GM19328 (cell line): ENCODE measurements around the gene RBMS2.
"Not testable (repeated sequence)": the region's sequence is repeated elsewhere in the genome, so short reads cannot be mapped to it uniquely, and the experiment has no call there.

Source experiments
- ATAC-seq: cut with Tn5 transposase; IDR thresholded peaks from one replicate; pipeline ENCODE4 v1.9.1; 2021; ENCODE audit warnings: mild to moderate bottlenecking, moderate library complexity; ENCODE audit not compliant: unreplicated experiment

RBMS2 gene

DNA sequence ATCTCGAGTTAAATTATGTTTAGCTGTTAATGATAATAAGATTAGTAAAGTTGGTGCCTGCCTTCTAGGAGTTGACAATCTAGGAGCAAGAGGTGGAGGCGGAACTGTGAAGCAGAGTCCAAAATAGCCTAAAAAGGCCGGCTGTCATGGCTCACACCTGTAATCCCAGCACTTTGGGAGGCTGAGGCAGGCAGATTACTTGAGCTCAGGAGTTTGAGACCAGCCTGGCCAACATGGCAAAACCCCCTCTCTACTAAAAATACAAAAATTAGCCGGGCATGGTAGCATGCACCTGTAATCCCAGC is 7.7 kb upstream of the RBMS2 start:
- ATAC-seq = not testable (repeated sequence)

DNA sequence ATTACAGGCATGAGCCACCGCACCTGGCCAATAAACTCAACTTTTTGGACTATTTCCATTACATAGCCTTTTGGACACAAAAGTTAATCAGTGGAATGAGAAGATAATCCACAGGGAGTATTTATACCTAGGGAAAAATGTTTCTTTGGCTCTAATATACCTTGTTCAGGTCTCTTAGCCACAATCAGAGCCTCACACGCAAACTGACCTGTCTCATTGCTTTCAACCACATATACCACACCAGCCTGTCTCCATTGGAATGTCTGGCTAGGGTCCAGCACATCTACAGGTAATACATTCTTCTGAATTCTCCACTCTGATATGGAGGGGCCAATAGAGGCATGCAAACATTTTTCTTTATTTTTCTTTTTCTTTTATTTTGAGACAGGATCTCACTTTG is 3.8 kb upstream of the RBMS2 start:
- ATAC-seq = no peak

DNA sequence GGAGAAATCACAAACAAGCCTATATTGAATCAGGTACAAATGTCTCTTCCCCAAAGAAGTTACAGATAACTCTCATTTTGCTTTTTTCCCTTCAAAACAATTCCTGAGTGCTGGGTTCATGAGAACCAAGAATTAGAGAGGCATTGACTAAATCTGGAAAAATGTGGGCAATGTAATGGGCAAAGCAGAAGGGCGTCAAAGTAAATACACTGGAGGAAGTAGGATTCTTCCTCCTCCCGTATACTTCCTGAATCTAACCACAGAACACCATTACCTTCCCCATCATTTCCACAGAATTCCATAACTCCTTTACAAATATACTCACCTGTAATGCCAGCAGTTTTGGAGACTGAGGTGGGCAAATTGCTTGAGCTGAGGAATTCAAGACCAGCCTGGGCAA is 3.0 kb upstream of the RBMS2 start:
- ATAC-seq = no peak

DNA sequence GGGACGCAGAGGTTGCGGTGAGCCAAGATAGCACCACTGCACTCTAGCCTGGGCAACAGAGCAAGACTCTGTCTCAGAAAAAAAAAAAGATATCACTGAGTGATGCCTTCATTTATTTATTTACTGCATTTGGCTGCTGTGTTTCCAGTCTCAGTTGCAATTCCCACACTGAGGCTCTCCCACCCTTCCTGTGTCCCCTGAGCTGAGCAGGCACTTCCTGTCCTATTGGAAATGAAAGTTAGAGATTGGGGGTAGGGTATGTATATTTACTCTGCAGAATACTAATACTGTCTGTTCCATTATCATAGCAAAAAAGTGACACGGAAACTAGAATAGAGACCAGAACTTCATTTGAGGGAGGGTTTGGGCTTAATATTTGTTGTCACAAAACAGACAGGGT is 1.6 kb upstream of the RBMS2 start:
- ATAC-seq = no peak

DNA sequence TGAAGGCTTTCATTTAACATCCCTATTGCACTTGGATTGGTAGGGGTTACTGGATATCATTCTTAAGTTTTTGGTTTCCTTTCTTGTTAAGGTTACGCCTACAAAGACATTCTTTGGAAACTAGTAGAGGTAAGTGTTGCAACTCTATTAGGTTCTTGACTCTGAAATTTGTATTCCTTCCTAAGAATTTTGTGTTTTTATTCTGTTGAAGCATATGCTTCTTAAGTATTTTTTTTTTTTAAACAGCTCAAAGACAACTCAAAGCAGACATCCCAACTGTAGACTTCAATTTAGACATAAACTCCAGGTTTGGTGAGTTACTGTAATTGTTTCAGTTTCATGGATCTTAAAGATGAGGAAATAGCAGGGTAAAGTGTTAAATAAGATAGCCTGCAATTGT is 1.1 kb upstream of the RBMS2 start:
- ATAC-seq = no peak

DNA sequence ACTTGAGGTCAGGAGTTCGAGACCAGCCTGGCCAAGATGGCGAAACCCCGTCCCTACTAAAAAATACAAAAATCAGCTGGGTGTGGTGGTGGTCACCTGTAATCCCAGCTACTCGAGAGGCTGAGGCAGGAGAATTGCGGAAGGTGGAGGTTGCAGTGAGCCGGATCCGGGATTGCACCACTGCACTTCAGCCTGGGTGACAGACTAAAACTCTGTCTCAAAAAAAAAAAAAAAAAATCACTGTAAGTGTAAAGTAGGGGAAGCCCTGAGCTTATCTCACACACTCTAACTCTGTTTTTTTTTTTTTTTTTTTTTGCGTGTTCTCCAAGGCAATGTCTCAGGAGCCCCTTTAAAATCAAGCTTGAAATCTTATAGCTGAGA is 421 bp upstream of the RBMS2 start:
- no peak for ATAC-seq

DNA sequence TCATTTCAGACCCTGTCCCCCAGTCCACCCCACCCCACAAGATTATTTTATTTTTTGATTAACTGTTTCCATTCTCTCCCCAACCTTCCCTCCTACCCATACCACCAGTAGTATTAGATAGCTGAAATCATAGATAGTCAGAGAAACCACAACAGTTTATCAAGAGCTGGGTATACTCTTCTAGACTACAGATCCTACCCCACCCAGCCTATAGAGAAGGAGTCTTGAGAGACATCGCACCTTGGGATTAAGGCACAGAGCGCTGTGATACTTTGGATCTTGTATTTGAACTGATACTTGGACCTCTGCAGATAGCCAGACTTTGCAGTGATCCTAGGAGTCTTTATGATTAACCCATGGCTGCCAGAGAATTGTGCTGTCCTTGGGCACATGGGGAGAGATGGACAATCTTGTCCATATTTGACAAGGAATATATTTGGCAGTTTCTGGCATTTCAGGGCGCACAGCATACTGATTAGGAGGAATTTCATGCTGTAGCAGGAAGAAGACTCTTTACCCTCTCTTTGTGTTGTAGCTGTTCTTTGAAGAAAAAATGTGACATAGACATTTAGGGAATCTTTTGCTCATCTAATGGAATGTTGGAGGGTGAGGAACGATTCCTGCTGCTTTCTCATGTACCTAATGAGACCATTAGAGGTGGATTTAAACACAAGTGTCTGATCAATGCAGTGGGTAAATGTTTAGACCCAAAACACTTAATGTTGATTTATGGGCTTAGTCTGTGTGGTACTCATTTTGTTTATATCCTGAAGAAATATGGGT is 982 bp downstream of the RBMS2 start:
- no peak for ATAC-seq

DNA sequence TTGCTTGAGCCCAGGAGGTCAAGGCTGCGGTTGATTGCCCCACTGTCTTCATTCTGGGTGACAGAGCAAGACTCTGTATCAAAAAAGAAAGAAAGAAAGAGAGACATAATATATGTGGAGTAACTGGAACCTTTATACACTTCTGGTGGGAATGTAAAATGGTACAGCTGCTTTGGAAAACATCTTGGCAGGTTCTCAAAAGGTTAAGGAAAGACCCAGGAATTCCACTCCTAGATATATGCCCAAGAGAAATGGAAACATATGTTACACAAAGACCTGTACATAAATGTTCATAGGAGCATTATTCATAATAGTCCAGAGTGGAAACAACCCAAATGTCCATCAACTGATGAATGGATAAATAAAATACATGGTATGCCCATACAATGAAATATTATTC is 7.2 kb downstream of the RBMS2 start:
- no peak for ATAC-seq

DNA sequence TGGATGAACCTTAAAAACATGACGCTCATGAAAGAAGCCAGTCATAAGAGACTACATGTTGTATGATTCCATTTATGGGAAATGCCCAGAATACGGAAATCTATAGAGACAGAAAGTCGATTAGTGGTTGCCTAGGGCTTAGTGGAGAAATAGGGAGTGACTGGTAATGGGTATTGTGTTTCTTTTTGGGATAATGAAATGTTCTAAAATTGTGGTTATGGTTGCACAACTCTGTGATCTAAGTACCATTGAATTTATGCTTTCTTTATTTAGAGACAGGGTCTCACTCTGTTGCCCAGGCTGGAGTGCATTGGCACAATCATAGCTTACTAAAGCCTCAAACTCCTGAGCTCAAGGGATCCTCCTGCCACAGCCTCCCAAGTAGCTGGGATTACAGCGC is 8.0 kb downstream of the RBMS2 start:
- ATAC-seq = no peak

DNA sequence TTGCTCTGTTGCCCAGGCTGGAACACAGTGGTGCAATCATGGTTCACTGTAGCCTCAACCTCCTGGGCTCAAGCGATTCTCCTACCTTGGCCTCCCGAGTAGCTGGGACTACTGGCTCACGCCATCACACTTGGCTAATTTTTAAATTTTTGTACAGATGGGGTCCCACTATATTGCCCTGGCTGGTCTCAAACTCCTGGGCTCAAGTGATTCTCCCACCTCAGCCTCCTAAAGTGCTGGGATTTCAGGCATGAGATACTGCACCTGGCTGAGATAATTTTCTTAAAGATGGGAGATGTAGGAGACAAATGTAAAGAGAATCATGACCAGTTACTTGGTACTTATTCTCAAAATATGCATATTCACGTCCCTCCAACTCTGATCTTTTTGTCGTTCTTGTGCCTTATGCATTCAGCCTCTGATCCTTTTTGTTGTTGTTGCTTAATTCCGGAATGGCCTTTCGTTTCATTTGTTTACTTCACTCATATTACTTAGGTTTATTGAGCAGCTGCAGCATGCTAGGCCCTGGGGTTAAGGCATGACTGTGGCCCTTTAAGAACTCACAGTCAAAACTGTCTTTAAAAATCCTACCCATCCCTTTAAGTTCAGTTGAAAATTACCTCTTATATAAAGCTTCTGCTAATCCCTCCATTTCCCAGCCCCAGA is 8.9 kb downstream of the RBMS2 start:
- ATAC-seq = no peak

DNA sequence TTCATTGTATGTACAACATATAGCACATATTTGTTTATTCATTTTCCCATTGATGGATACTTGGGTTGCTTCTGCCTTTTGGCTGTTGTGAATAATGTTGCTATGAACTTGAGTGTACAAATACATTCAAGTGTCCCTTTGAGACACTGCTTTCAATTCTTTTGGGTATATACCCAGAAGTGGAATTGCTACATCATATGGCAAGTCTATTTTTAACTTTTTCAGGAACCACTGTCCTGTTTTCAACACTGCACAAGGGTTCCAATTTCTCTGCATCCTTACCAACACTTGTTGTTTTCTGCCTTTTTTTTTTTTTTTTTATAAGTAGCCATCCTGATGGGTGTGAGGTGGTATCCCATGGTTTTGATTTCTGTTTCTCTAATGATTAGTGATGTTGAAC is 15.9 kb downstream of the RBMS2 start:
- ATAC-seq = no peak

DNA sequence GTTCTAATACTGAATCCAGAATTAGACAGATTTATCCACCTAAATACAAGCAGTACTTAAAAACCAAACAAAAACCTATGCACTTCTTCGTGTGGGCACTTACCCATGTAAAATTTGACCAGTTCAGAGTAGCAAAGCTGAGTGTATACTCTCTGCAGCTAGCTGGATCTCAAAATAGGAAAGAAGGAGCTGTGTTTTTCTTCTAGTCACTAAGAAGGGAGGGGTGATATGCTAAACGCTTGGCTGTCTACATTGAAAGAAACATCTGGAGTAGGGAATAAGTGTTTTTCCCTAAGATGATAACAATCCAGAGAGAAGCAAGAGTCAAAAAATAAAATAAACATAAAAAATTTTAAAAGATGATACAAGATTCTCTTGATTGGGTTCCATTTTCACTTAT is 20.0 kb downstream of the RBMS2 start:
- no peak for ATAC-seq

DNA sequence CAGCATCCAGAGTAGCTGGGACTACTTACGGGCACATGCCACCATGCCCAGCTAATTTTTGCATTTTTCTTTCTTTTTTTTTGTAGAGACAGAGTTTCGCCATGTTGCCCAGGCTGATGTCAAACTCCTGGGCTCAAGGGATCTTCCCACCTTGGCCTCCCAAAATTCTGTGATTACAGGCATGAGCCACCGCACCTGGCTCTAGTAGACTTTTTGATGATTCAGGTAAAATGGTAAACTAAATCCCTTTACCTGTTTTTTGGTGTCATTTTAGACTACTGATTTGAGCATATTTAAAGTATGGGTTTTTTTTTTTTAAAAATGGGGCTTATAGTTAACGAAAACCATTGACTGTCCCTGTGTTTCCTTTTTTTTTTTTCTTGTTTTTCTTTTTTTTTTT is 20.5 kb downstream of the RBMS2 start:
- no peak for ATAC-seq

DNA sequence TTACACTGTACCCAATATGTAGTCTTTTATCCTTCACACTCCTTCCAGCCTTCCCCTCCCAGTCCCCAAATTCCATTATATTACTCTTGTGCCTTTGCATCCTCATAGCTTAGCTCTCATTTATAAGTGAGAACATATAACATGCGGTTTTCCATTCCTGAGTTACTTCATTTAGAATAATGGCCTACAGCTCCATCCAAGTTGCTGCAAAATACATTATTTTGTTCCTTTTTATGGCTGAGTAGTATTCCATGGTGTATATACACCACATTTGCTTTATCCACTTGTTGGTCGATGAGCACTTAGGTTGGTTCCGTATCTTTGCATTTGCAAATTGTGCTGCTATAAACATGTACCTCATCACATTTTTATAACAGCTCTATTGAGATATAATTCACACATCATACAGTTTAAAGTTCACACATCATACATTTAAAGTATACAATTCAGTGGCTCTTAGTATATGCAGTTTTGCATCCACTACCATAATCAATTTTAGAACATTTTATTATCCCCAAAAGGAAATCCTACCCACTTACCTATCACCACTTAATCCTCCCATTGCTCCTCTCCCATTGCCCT is 23.5 kb downstream of the RBMS2 start:
- ATAC-seq = no peak

DNA sequence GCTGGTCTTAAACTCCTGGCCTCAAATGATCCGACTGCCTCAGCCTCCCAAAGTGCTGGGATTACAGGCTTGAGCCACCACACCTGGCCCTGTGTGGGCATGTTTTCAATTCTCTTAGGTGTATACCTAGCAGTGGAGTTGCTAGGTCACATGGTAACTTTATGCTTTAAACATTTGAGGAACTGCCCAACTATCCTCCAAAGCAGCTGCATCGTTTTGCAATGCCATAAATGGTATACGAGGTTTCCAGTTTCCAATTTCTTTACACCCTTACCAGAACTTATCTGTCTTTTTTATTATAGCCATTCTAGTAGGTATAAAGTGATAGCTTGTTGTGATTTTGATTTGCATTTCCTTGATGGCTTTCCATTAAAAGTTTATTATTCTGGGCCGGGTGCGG is 25.1 kb downstream of the RBMS2 start:
- ATAC-seq = no peak

DNA sequence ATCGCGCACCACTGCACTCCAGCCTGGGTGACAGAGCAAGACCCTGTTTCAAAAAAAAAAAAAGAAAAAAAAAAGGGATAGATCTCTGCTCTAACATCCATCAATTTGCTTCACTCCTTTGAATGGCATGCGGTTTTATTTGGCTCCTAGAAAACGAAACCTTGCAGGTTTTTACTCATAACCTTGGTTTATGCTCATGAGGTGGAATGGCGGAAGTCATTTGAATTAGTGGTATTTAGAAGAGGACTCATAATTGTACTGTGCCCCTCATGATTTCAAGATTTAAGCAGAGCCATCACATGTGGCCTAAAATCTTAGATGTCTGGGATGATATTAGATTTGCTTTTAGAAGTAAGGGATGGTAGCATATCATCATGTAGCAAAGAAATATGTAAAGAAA is 29.4 kb downstream of the RBMS2 start:
- ATAC-seq = no peak

DNA sequence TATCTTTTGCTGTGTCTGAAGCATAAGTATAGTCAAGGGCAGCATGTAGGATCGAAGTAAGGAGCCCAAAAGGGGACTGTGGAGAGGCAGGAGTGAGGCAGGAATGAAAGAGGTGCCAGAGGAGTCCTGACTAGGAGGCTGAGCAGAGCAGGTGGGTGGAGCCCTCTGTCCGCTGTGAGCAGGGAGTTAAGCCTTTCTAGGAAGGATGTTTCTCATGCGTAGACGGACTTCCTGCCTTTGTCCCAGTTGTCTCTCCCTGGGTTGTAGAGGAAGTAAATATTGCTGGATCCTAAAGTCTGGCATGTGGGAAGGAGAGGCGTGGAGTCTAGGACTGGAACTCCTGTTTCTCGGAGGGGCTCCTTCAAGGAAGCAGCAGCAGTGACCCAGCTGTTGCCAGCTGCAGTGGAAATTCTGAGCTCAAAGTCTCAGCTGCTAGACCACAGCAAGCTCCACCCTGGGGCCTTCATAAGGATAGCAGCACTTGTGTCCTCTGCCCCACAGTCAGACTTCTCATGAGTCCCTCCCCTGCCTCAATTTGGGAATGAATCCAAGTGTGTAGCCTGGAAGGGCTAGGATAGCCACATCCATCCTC is 44.0 kb downstream of the RBMS2 start:
- ATAC-seq = no peak

DNA sequence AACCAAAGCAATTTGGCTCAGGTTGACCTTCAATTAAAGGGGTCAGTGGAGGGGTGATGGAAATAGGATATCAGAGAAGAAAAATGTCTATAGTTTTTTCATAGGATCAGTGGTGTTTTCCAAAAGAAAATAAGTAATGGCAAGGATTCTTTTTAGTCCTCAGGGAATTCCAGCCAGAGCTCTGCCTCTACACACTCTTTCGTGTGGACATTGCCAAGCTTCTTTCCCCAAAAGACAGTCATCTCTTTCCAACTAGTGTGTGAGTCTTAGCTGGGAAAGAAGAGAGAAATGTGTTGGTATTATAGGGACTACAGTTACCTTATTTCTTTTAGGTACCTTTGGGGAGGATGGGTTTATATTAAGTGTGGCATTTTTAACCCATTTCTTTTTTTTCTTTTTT is 46.5 kb downstream of the RBMS2 start:
- ATAC-seq = no peak

DNA sequence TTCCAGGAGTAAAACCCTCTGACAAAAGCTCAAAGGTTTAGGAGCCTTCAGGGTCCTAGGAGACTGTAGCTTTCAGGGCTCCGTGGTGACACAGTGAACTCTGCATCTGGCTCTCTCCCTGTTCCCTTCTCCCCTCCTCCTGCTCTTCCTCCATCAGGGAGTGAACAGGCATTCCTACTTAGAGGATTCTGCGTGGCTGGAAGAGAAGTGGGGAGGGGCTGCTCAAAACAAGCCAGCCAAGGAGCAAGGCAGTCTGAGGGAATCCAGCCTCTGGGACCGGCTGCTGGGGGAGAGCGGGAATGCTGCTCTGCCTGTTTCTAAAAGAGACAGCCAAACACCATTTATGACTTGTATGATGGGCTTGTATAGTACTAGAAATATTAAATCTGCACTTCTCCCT is 49.5 kb downstream of the RBMS2 start:
- no peak for ATAC-seq

DNA sequence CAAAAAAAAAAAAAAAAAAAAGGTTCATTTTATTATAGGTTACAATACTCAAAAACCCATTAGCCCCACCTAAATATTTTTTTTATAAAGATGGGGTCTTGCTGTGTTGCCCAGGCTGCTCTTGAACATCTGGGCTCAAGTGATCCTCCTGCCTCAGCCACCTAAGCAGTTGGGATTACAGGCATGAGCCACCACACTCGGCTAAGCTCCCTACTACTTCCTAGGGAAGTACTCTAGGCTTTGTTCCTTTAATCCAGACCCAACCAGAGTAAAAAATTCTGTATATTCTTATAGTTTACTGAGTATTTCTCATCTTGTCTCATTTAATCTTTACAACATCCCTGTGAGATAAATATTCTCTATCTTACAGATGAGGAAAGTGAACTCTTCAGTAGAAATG is 50.7 kb downstream of the RBMS2 start:
- ATAC-seq = no peak

DNA sequence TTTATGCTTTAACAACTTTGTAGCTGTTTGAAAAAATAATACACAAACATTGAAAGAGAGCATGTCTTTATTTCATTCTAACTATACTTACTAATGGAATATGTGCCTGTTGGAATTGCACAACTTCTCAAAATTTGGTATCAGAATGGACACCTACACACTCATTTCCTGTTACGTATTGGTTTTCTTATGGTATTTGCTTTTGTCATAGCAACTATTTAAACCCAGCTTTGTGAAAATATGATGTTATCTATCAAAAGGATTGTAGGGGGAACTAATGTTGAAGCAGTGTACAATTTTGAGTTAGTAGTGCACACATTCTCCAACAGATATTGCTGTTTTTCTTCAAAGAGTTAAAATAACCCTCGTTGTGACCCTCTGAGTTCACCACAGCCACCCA is 52.6 kb downstream of the RBMS2 start:
- ATAC-seq = no peak

DNA sequence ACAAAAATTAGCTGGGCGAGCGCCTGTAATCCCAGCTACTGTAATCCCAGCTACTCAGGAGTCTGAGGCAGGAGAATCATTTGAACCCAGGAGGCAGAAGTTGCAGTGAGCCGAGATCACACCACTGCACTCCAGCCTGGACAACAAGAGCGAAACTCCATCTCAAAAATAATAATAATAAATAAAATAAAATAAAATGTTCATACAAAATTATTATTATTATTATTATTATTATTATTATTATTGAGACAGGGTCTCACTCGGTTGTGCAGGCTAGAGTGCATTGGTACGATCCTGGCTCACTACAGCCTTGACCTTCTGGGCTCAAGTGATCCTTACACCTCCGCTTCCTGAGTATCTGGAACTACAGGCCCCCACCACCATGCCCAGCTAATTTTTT is 55.6 kb downstream of the RBMS2 start:
- not testable (repeated sequence) for ATAC-seq
